HG03175 (cell line): ENCODE measurements around the gene SLC17A8.
"Not testable (repeated sequence)": the region's sequence is repeated elsewhere in the genome, so short reads cannot be mapped to it uniquely, and the experiment has no call there.

ENCODE experiments used
- ATAC-seq: cut with Tn5 transposase; IDR thresholded peaks from one replicate; pipeline ENCODE4 v1.9.1; 2021; ENCODE audit warnings: mild to moderate bottlenecking, moderate library complexity; ENCODE audit not compliant: unreplicated experiment

SLC17A8 gene

GRCh38 chr12:100422646-100423045 lies 65.8 kb downstream of the SLC17A8 start:
- ATAC-seq: no peak

GRCh38 chr12:100426145-100426544 lies 69.3 kb downstream of the SLC17A8 start:
- ATAC-seq: no peak

- no peak for ATAC-seq
Measured at GRCh38 chr12:100427078-100427477, 70.2 kb downstream of the SLC17A8 start.

- not testable (repeated sequence) for ATAC-seq
Measured at GRCh38 chr12:100430251-100430650, 73.4 kb downstream of the SLC17A8 start.

GRCh38 chr12:100433701-100434100 lies 76.8 kb downstream of the SLC17A8 start:
- ATAC-seq: no peak

GRCh38 chr12:100434177-100434576 lies 77.3 kb downstream of the SLC17A8 start:
- ATAC-seq: no peak

- ATAC-seq: no peak
Measured at GRCh38 chr12:100435957-100436356, 79.1 kb downstream of the SLC17A8 start.

GRCh38 chr12:100437038-100437841 lies 80.4 kb downstream of the SLC17A8 start:
- no peak for ATAC-seq

GRCh38 chr12:100439797-100440196 lies 82.9 kb downstream of the SLC17A8 start:
- ATAC-seq: no peak

- ATAC-seq: no peak
Measured at GRCh38 chr12:100442403-100442802, 85.5 kb downstream of the SLC17A8 start.

GRCh38 chr12:100443434-100443833 lies 86.6 kb downstream of the SLC17A8 start:
- ATAC-seq: no peak

- ATAC-seq: no peak
Measured at GRCh38 chr12:100445081-100445481, 88.2 kb downstream of the SLC17A8 start.

GRCh38 chr12:100447381-100447780 lies 90.5 kb downstream of the SLC17A8 start:
- ATAC-seq: no peak

GRCh38 chr12:100448656-100449055 lies 91.8 kb downstream of the SLC17A8 start:
- ATAC-seq: no peak

- ATAC-seq: no peak
Measured at GRCh38 chr12:100450735-100451134, 93.9 kb downstream of the SLC17A8 start.

GRCh38 chr12:100453951-100454350 lies 97.1 kb downstream of the SLC17A8 start:
- ATAC-seq: no peak

GRCh38 chr12:100455896-100456295 lies 99.0 kb downstream of the SLC17A8 start:
- ATAC-seq: no peak

- no peak for ATAC-seq
Measured at GRCh38 chr12:100458191-100458590, 101.3 kb downstream of the SLC17A8 start.

GRCh38 chr12:100460702-100461101 lies 103.8 kb downstream of the SLC17A8 start:
- no peak for ATAC-seq

GRCh38 chr12:100461330-100461973 lies 104.6 kb downstream of the SLC17A8 start:
- ATAC-seq: no peak

GRCh38 chr12:100463661-100464060 lies 106.8 kb downstream of the SLC17A8 start:
- ATAC-seq: no peak

GRCh38 chr12:100464529-100464928 lies 107.7 kb downstream of the SLC17A8 start:
- ATAC-seq: no peak
